ENCODE data around the gene KIAA1671.

KIAA1671 gene

DNA sequence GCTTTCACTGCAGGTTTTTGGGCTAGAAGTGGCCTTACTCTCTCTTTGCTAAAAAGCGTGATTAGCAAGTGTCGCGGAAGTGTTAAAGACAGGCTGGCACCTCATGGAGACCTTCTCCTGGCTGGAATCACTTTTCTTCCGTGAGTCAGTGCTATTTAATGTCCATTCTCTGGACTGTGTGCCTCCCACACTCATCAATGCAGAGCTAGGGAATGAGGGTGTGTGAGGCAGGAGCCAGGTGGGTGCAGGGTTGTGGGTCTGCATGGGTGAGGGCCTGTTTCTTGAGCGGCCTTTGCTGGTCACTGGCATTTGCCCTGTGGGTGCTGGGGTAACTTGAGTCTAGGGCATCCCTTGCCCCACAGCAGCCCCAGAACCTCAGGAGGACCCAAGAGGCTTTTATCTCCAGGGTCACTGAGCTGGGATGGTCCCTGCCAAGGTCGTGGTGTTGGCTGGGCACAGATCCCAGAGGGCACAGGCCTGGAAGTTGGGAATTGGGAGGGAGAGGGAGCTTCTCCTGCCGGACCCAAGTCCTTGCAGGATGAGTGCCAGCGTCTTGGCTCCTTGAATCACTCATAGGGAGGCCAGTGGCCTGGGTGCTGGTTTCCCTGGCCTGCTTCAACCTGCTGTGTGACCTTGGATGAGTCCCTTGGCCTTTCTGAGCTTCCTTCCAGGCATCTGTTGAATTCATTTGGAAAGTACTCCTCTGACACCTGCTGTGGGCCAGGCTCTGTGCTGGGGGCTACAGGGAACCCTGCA lies 30.0 kb downstream of the KIAA1671 start:
- no peak for DNase-seq

DNA sequence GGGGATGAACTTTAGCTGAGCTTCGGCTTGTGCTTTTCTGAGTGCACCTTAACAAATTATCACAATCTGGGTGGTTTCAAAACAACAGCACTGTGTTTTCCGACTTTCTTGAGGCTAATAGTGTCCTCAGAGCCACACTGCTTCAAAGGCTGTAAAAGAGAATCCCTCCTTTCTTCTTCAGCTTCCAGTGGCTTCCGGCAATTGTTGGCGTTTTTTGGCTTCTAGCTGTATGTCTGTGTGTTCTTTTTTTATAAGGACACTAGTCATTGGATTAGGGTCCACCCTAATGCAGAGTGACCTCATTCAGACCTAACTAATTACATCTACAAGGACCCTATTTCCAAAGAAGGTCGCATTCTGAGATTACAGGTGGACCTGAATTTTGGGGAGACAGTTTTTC lies 30.6 kb downstream of the KIAA1671 start:
- no peak for DNase-seq

- no peak for DNase-seq
These were observed 31.6 kb downstream of the KIAA1671 start for GRCh38 chr22:24984122-24984521.

DNA sequence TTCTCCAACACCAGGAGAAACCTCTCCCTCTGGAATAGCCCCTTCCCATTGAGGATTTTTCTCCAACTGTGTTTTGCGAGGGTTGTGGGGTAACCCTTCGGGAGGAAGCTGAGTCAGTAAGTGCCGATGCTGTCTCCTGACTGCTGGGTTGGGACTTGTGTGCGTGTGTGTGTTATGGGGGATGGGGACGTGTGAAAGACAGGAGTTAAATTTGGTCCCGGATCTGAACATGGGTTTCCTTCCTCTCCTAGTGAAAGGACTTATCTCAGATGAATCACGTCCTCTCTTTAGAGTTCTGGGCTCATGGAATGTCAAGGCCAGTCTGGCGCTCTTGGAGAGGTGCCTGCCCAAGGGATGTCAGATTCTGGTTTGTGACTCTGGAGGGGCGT lies 33.3 kb downstream of the KIAA1671 start:
- no peak for DNase-seq

GRCh38 chr22:24986816-24987215 lies 34.3 kb downstream of the KIAA1671 start:
- no peak for DNase-seq

DNA sequence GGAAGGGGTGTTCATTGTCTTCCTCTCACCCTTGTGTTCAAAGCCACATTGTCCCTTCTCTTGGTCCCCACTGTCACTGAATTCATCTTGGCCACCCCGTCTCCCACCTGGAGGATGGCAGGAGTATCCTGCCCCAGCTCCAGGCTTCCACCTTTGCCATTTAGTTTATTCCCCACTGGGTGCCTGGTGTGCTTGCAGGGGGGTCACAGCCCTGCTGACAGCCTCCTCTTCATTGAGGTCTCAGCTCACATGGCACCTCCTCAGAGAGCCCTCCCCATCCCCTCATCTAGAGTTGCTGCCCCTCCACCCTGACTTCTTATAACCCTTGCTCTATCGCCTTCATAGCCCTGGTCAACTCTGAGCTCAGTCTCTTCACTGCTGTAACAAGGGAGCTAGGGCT lies 36.6 kb downstream of the KIAA1671 start:
- no peak for DNase-seq

DNA sequence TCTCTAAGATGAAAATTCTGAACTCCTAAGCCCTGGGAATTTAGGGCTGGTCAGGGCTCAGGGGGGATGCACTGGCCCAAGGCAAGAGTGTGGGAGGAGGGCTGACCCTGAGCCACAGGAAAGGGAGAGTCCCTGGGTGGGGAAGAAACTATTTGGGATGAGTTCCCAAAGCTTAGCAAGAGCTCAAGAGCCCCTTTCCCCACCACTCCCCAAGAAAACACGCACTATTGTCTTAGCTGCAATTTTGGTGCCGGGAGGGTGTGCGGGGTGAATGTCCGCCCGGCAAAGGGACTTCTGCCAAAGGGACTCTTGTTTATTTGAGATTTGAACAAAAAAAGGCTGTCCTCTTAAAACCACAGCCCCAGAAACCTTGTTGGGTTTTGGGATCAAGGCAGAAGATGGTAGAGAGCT lies 37.0 kb downstream of the KIAA1671 start:
- no peak for DNase-seq

- no peak for DNase-seq
These were observed 37.9 kb downstream of the KIAA1671 start for GRCh38 chr22:24990344-24990905.

- no peak for DNase-seq
These were observed 40.4 kb downstream of the KIAA1671 start for GRCh38 chr22:24992946-24993345.

DNA sequence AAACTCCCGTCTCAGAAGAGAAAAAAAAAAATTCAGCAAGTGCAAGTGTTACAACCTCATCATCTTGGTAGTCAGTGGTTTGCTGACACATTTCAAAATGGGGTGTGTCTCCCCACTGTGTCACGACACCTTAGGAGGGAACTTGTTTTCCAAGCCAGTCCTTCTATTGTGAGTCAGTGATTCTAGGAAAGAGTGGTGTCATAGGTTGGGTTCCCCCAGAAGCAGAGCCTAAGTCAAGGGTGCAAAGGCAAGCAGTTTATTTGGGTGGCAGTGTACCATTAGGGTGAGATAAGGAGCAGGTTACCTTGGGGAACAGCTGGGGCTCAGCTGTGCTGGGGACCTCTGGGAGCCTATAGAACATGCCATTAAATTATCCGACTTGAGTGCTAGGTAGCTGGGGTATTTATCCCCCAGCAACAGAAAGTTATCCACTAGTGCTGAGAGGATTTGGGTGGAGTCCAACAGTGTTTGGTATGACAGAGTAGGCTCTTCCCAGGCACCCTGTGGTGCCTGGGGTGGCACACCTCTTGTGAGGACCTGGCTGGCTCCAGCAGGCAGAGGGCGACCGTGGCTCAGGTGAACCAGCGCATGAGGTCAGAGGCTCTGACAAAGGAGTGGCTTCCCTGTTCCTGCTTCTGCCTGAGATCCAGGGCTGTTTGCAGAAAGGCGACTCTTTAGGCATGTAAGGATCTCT lies 41.7 kb downstream of the KIAA1671 start:
- peak; percentile 87 for DNase-seq

DNA sequence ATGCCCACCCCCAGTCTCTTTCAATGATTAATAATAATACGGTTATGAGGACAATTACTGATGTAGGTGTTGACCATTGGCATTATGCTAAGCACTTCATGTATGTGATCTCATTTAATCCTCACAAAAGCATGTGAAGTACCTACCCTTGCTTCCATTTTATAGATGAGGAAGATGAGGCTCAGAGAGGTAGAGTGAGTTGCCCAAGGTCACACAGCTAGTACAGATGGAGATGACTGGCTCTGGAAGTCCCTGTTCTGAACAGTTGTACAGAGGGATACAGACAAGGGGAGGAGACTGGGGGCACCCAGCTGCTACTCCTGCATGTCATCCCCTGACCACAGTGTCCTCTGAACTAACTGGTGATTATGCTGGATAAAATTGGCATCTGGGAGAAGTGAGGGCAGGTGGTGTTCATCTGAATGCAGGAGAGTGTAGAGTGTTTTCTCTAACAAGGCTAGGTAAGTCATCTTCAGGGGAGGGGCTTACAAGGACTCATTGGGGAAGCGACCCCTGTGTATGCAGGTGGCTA lies 43.2 kb downstream of the KIAA1671 start:
- no peak for DNase-seq

GRCh38 chr22:24996420-24996952 lies 44.0 kb downstream of the KIAA1671 start:
- peak; percentile 91 for DNase-seq

- no peak for DNase-seq
These were observed 44.5 kb downstream of the KIAA1671 start for GRCh38 chr22:24997023-24997422.

DNA sequence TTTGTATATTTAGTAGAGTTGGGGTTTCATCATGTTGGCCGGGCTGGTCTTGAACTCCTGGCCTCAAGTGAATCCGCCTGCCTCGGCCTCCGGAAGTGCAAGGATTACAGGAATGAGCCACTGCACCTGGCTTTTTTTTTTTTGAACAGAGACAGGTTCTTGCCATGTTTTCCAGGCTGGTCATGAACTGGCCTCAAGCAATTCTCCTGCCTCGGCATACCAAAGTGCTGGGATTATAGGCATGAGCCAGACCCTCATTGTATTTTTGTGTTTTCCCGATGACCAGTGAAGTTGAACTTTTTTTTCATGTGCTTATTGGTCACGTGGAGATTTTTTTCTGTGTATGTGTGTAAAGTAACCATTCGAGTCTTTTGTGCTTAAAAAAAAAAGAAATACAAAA lies 48.2 kb downstream of the KIAA1671 start:
- DNase-seq, result no peak

DNA sequence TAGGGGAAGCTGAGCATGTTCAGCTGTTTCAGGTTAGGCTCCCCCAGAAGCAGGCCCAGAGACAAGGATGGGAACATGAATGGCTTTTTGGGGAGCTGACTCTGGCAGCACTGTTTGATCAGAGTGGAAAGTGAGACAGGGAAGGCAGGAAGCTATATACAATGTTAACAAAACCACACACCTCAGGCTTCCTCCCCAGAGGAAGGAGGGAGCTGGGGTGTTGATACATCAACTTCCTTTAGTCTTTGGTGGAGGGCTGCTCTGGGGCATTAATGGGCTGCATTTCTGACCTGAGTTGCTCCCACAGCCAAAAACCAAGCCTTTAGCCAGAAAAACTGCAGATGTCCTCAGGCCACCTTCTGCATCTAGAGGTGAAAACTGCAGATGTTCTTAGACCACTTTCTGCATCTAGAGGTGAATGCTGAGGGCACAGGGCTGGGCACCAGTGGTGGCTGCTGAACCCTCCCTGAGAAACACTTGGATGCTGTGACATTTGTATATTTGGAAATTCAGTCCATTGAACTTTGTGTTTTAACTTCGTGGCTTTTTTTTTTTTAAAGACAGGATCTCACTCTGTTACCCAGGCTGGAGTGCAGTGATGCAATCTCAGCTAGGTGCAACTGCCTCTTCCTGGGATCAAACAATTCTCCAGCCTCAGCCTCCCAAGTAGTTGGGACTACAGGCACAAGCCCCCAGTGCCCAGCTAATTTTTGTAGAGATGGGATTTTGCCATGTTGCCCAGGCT lies 49.9 kb downstream of the KIAA1671 start:
- no peak for DNase-seq

GRCh38 chr22:25006354-25006753 lies 53.8 kb downstream of the KIAA1671 start:
- no peak for DNase-seq

DNA sequence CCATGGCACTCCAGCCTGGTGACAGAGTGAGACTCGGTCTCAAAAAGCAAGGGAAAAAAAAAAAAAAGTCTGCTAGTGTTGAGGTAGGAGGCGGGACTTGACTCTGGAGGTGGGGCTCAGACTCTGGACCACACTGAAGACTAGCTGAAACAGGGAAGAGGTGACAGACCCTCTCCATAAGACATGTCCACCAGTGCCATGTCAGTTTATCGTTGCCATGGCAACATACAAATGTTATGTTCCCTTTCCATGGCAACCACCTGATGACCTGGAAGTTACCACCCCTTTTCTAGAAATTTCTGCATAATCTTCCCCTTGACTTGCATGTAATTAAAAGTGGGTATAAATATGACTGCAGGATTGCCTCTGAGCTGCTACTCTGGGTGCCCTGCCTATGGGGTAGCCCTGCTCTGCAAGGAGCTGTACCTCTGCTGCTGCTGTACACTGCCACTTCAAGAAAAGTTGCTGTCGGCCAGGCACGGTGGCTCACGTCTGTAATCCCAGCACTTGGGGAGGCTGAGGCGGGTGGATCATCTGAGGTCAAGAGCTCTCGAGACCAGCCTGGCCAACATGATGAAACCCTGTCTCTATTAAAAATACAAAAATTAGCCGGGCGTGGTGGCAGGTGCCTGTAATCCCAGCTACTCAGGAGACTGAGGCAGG lies 55.1 kb downstream of the KIAA1671 start:
- DNase-seq, result no peak

GRCh38 chr22:25008666-25009065 lies 56.1 kb downstream of the KIAA1671 start:
- no peak for DNase-seq

DNA sequence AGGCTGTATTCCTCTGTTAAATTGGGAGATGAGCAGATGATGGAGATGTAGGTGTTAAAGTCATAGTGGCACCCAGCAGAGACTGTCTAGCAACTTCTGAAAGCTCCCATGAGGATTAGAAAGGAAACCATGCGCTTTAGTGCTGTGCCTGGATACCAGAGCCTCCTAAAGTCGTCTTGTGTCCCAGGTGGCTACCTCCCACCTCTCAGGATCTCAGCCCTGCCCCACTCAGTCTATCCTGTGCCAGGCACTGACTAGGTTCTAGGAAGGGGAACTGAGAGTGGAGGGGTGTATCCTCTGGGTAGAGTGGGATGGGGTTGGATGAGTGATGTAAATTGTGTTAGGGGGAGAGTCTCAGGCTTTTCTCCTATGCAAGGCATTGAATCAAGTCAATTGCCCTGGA lies 60.2 kb downstream of the KIAA1671 start:
- no peak for DNase-seq

DNA sequence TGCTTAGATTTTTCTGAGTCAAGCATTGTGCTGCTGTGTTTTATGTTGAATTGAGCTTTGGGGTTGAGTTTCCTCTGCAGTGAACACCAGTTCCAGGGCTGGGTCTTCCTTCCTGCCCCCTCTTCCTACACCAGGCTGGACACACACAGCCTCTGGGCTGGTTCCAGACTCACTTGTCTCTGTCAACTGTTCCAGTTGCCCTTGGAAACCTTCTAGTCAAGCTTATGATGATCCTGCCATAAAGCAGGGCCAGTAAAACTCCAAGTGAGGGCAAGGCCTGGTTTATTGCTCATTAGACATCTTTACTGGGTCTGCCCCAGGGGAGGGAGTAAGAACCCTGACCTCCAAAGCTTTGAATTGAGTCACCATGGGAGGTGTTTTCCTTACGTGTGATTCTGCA lies 61.1 kb downstream of the KIAA1671 start:
- peak; percentile 34 for DNase-seq

- DNase-seq, result no peak
These were observed 62.6 kb downstream of the KIAA1671 start for GRCh38 chr22:25014896-25015755.
